ENCODE results near the gene LNX2.

DNA sequence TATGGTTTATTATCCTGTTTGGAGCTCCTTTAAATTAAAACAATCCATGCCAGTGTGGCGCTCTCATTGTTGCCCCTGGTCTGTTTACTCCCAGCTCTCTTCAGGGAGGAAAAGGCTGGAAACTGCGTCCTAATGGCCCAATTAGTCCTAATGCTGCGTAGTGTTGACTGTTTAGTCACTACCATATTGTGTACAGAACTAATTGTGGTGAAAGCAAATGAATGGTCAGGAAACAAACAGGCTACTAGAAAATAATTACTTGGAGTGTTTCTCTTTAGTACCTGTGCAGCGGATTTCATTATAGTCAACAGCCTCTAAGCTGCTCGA, 115.5 kb downstream of the LNX2 start:
- TF ChIP-seq CTCF (IDR thresholded peaks at IDR 0.05): no peak
- TF ChIP-seq POLR2A (IDR thresholded peaks at IDR 0.05): no peak
